SU-DHL-6 (cell line): ENCODE data around the gene GDPD2.

Source experiments
- H2AFZ ChIP-seq: fragments of 200-600 bp; sonication (generic); 2 replicates; pipeline ENCODE4 v1.6.1; 2014; ENCODE audit warnings: low read depth, mild to moderate bottlenecking, moderate library complexity, mixed read lengths, antibody characterized with exemption, low read length; ENCODE audit not compliant: severe bottlenecking
- H3F3A ChIP-seq: fragments of 200-600 bp; shearing (Covaris generic); 2 replicates; pipeline ENCODE4 v1.6.0; 2016; ENCODE audit warnings: antibody characterized with exemption, mild to moderate bottlenecking; ENCODE audit not compliant: insufficient read depth
- H3K27ac ChIP-seq: fragments of 200-600 bp; sonication (generic); 2 replicates; pipeline ENCODE4 v1.5.1; 2016; ENCODE audit warnings: low read depth, mild to moderate bottlenecking, low read length, moderate library complexity, mixed read lengths
- H3K27me3 ChIP-seq: fragments of 200-600 bp; sonication (generic), shearing (Covaris generic); 2 replicates; pipeline ENCODE4 v1.6.0; 2014; ENCODE audit warnings: mild to moderate bottlenecking, low read length
- H3K36me3 ChIP-seq: fragments of 200-600 bp; sonication (generic); 2 replicates; pipeline ENCODE4 v1.6.1; 2014; ENCODE audit warnings: mild to moderate bottlenecking, low read length, mixed read lengths
- H3K4me2 ChIP-seq: fragments of 300-600, 200-600 bp; shearing (Covaris generic), sonication (generic); 2 replicates; pipeline ENCODE4 v1.6.0; 2014; ENCODE audit warnings: low read length, low read depth, mild to moderate bottlenecking; ENCODE audit not compliant: poor library complexity, severe bottlenecking
- H3K4me3 ChIP-seq: fragments of 200-600 bp; sonication (generic); 2 replicates; pipeline ENCODE4 v1.5.1; 2014; ENCODE audit warnings: antibody characterized with exemption, low read length, mild to moderate bottlenecking, mixed read lengths; ENCODE audit not compliant: insufficient read depth, poor library complexity, severe bottlenecking
- H3K79me2 ChIP-seq: fragments of 200-600 bp; sonication (generic); 2 replicates; pipeline ENCODE4 v1.6.1; 2014; ENCODE audit warnings: mild to moderate bottlenecking, low read length, moderate library complexity; ENCODE audit not compliant: insufficient read depth
- H3K9ac ChIP-seq: fragments of 200-600 bp; sonication (generic); 2 replicates; pipeline ENCODE4 v1.7.0; 2014; ENCODE audit warnings: mild to moderate bottlenecking, low read length
- H3K9me2 ChIP-seq: fragments of 200-600 bp; sonication (generic); replicated peaks from 2 replicates; pipeline ENCODE4 v1.6.1; 2014; ENCODE audit warnings: low read length; ENCODE audit not compliant: insufficient read depth
- H3K9me3 ChIP-seq: fragments of 200-600 bp; sonication (generic); 2 replicates; pipeline ENCODE4 v1.6.1; 2014; ENCODE audit warnings: low read length, mixed read lengths; ENCODE audit not compliant: insufficient read depth
- H4K20me1 ChIP-seq: fragments of 200-600 bp; sonication (generic); 2 replicates; pipeline ENCODE4 v1.6.1; 2014; ENCODE audit warnings: low read depth, mild to moderate bottlenecking, antibody characterized with exemption, low read length, moderate library complexity, mixed read lengths
- EZH2phosphoT487 ChIP-seq: fragments of 200-600 bp; sonication (generic), shearing (Covaris generic); conservative IDR thresholded peaks from 2 replicates; pipeline ENCODE4 v1.6.1; 2018; ENCODE audit warnings: mild to moderate bottlenecking, antibody characterized with exemption, low read length, moderate library complexity, mixed read lengths
- TF ChIP-seq, protein P1 (sequence below): fragments of 200-600 bp; sonication (generic); IDR thresholded peaks from one replicate; pipeline ENCODE4 v1.5.1; 2017; ENCODE audit warnings: antibody characterized with exemption, mild to moderate bottlenecking, low read length, moderate library complexity; ENCODE audit not compliant: insufficient read depth, poor library complexity, severe bottlenecking

GDPD2 gene

DNA sequence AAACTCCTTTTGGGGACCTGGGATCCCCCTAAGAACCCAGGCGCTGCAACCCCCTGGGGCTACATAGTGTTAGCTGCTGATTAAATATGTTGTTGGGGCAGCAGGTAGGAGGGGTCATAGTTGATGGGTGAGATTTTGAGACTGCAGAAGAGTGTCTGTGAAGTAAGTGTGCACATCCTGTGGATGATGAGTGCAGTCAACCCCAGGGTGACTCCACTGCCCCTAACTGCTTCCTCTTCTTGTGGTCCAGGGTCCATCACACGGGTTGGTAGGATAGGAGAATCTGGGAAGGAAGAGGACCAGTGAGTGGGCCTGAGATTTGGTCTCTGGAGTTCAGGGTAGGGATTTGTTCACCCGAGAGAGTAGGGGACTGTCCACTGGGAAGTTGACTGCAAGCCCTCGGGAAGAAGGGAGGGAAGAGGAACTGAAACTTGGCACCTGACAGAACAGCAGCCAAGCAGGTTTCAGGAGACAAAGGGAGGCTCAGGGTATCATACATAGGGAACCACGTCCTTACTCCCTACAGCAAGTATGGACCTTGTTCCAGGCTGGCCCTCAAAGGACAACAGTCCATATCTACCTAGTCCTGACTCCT is 30.0 kb downstream of the GDPD2 start:
- H3K4me2 ChIP-seq: peak overlapping the region; percentile 53
- H3K4me3 ChIP-seq: peak overlapping the region; percentile 51

DNA sequence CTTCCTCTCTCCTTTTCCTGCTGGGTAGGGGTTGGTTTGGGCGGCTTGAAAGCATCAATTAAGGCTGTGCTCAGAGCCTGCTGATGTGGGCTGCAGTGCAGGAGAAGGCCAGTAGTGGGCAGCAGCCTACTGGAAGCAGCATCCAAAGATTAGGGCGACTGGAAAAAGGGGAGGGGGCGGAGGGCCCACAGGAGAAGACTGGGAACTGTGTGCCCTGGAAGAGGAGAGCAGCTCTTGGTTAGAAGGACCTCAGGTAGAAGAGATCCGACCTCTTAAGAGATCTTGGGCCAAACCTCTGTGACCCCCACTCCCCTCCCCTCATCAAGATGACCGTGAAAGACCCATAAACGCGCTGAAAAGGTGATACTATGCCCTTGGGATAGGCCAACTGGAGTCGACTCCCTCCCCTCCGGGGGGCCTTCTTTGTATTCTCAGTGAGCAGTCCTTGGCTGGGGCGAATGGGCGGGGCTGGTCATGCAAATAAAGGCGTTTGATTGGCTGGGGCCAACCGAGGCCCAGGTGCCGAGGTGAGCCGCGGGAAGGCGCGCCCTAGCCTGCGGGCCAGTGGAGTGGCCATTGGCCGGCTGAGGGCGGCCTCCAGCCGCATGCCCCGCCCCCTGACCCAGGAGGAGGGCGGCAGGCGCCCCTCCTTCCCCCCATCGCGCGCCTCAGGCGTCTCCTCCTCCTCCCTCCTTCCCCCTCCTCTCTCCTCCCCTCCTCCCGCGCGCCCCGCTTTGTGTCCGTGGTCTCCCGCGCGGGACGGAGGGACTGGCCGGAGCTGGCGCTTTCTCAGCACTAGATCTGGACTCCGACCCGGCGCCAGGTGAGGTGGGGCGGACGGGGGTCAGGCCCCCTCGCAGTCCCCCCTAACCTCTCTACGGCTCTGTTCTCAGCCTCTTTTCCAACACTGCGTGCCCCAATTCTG is 31.6 kb downstream of the GDPD2 start:
- H3K9me2 ChIP-seq: no peaks in the 10 kb centered on the region
- no peak for TF ChIP-seq EZH2phosphoT487
- TF ChIP-seq, protein P1, sequence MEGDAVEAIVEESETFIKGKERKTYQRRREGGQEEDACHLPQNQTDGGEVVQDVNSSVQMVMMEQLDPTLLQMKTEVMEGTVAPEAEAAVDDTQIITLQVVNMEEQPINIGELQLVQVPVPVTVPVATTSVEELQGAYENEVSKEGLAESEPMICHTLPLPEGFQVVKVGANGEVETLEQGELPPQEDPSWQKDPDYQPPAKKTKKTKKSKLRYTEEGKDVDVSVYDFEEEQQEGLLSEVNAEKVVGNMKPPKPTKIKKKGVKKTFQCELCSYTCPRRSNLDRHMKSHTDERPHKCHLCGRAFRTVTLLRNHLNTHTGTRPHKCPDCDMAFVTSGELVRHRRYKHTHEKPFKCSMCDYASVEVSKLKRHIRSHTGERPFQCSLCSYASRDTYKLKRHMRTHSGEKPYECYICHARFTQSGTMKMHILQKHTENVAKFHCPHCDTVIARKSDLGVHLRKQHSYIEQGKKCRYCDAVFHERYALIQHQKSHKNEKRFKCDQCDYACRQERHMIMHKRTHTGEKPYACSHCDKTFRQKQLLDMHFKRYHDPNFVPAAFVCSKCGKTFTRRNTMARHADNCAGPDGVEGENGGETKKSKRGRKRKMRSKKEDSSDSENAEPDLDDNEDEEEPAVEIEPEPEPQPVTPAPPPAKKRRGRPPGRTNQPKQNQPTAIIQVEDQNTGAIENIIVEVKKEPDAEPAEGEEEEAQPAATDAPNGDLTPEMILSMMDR: peak; percentile 40
- H3K9ac ChIP-seq: peak overlapping the region; percentile 83
- H3K27ac ChIP-seq: peak overlapping the region; percentile 74
- H3K4me2 ChIP-seq: peak overlapping the region; percentile 59
- H3F3A ChIP-seq: peaks cover 12% of the 10 kb centered on the region
- H3K36me3 ChIP-seq: no peaks in the 10 kb centered on the region
- H3K79me2 ChIP-seq: no peaks in the 10 kb centered on the region
- H4K20me1 ChIP-seq: no peaks in the 10 kb centered on the region
- peak overlapping the region; percentile 65 for H2AFZ ChIP-seq
- H3K9me3 ChIP-seq: no peaks in the 10 kb centered on the region
- H3K4me3 ChIP-seq: peak overlapping the region; percentile 64
- H3K27me3 ChIP-seq: no peaks in the 10 kb centered on the region

More for the DNA sequence above, 30.0 kb downstream of the GDPD2 start:
- TF ChIP-seq, protein P1: no peak
- no peak for TF ChIP-seq EZH2phosphoT487
- H3K9ac ChIP-seq: peak overlapping the region; percentile 62
- H3F3A ChIP-seq: peaks cover 12% of the 10 kb centered on the region
- H3K27me3 ChIP-seq: no peaks in the 10 kb centered on the region
- no peaks in the 10 kb centered on the region for H4K20me1 ChIP-seq
- H3K36me3 ChIP-seq: no peaks in the 10 kb centered on the region
- H3K27ac ChIP-seq: peak overlapping the region; percentile 68
- H3K79me2 ChIP-seq: no peaks in the 10 kb centered on the region
- H3K9me3 ChIP-seq: no peaks in the 10 kb centered on the region
- H3K9me2 ChIP-seq: no peaks in the 10 kb centered on the region
- H2AFZ ChIP-seq: peak overlapping the region; percentile 84

DNA sequence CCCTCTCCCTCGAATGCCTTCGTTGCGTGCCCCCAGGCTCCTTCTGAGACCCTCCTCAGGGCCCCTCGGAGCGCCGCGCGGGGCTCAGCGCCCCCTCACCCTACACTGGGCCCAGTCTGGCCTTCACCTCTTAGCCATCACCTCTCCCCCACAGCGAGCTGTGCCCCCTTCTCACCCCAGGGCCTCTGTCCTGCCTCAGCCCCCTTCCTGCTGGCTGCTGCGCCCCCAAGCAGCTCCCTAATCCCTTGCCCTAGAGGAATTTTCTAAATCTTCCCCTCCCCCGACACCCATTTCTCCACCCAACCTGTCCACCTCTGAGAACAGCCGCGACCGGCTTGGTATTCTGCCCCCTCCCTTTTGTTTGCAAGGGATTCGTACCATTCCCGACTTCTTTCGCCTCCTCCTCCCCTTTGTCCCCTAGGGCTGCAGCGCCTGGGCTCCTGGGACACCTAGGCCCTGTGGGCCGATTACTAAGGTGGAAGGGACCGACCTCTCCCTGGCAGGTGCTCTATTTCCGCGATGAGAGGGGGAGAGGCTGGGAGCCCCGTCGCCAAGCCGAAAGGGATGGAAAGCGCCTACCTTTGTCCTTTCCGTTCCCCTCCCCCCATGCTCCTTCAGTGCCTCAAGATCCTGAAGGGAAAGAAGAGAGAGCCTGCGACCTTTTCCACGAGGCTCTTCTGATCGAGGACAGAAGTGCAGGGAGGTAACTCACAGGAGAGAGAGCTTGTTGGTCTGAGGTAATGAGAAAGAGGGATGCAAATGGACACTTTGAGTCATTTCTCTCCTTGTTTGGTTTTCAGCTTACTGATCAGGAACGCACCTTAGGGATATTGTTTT is 32.5 kb downstream of the GDPD2 start:
- Histone ChIP-seq H3K9me3 (no peaks in the 10 kb centered on the region), H3K4me3 (peak overlapping the region; percentile 64), H3K36me3 (no peaks in the 10 kb centered on the region), H2AFZ (peak overlapping the region; percentile 65), H3K27me3 (no peaks in the 10 kb centered on the region), H3F3A (peaks cover 12% of the 10 kb centered on the region), H4K20me1 (no peaks in the 10 kb centered on the region), H3K9me2 (no peaks in the 10 kb centered on the region), H3K27ac (peak overlapping the region; percentile 74), H3K9ac (peak overlapping the region; percentile 83), H3K79me2 (no peaks in the 10 kb centered on the region), H3K4me2 (peak overlapping the region; percentile 59)
- TF ChIP-seq, protein P1: no peak
- TF ChIP-seq EZH2phosphoT487: no peak
